SH-SY5Y (cell line): ENCODE data around the gene SNAP29.

ENCODE experiments used
- GATA2 ChIP-seq: IDR thresholded peaks from 2 replicates; pipeline ENCODE4 v1.6.1; 2011; ENCODE audit warnings: mild to moderate bottlenecking, low read depth, low read length
- GATA3 ChIP-seq: IDR thresholded peaks from 2 replicates; pipeline ENCODE4 v1.6.1; 2011; ENCODE audit warnings: low read depth, mild to moderate bottlenecking, low read length, moderate library complexity

- TF ChIP-seq GATA3 = no peak
- no peak for TF ChIP-seq GATA2
These were observed 18.8 kb upstream of the SNAP29 start for GRCh38 chr22:20839837-20840645.
